Stimulated activated CD4-positive, alpha-beta T cell treated with anti-CD3 and anti-CD28 coated beads, Interleukin-4, amount 100 ng/mL, for 4 hours (primary cell): Measurements from ENCODE around the gene FAS.

ENCODE experiments used
- DNase-seq, 2 experiments: peaks; one replicate each; pipeline ENCODE4 v3.0.0-alpha.2; 2020

The FAS gene

GRCh38 chr10:88971221-88972061 lies 19.2 kb upstream of the FAS start:
- DNase-seq = no peak

- DNase-seq = no peak
Observed at GRCh38 chr10:88974012-88974411, 16.6 kb upstream of the FAS start.

- DNase-seq = no peak
Observed at GRCh38 chr10:88974446-88975376, 15.9 kb upstream of the FAS start.

- DNase-seq = no peak
Observed at GRCh38 chr10:88975377-88975720, 15.2 kb upstream of the FAS start.

GRCh38 chr10:88978463-88978862 lies 12.1 kb upstream of the FAS start:
- no peak for DNase-seq

GRCh38 chr10:88979153-88979562 lies 11.4 kb upstream of the FAS start:
- DNase-seq = no peak

GRCh38 chr10:88979603-88980002 lies 11.0 kb upstream of the FAS start:
- no peak for DNase-seq

GRCh38 chr10:88980247-88980646 lies 10.4 kb upstream of the FAS start:
- DNase-seq = no peak

GRCh38 chr10:88980800-88981199 lies 9.8 kb upstream of the FAS start:
- DNase-seq = no peak

GRCh38 chr10:88981435-88981834 lies 9.2 kb upstream of the FAS start:
- no peak for DNase-seq

- no peak for DNase-seq
Observed at GRCh38 chr10:88982366-88982765, 8.2 kb upstream of the FAS start.

- DNase-seq = no peak
Observed at GRCh38 chr10:88983206-88983605, 7.4 kb upstream of the FAS start.

GRCh38 chr10:88983939-88984338 lies 6.7 kb upstream of the FAS start:
- DNase-seq = no peak

- no peak for DNase-seq
Observed at GRCh38 chr10:88984525-88984924, 6.1 kb upstream of the FAS start.

GRCh38 chr10:88986549-88987242 lies 3.9 kb upstream of the FAS start:
- DNase-seq = no peak

GRCh38 chr10:88987243-88987725 lies 3.3 kb upstream of the FAS start:
- DNase-seq = no peak

GRCh38 chr10:88987840-88988239 lies 2.8 kb upstream of the FAS start:
- no peak for DNase-seq

GRCh38 chr10:88989423-88989822 lies 1.2 kb upstream of the FAS start:
- DNase-seq = no peak

GRCh38 chr10:88989824-88990383 lies 694 bp upstream of the FAS start:
- DNase-seq = no peak

- DNase-seq = peak; percentile 68 to 73
Observed at GRCh38 chr10:88991161-88991898, 732 bp downstream of the FAS start.

GRCh38 chr10:88991899-88992320 lies 1.3 kb downstream of the FAS start:
- no peak for DNase-seq

GRCh38 chr10:88992921-88993524 lies 2.4 kb downstream of the FAS start:
- no peak for DNase-seq
